Liver (tissue), 9 donors: ENCODE measurements around the gene TOM1L2. TPM values are rescaled to one million over a fixed set of nuclear protein-coding genes. Genes with fewer than 3 reads are reported as not detected.

Experiments used
- DNase-seq: peaks from one replicate; pipeline ENCODE4 v3.0.0-alpha.2; 2017; ENCODE audit warnings: low spot score
- H3K27ac ChIP-seq, 2 donors: one replicate each; pipeline ENCODE4 v1.7.0; 2013; ENCODE audit warnings: inconsistent platforms in 2 of 2, low read length in 2 of 2, control low read depth in 1 of 2, low read depth in 1 of 2, mild to moderate bottlenecking in 1 of 2
- H3K27me3 ChIP-seq, 4 donors: one replicate each; pipeline versions ENCODE4 v1.6.1 to v1.7.0; 2013; ENCODE audit warnings: low read length in 3 of 4, inconsistent platforms in 1 of 4, mild to moderate bottlenecking in 1 of 4, moderate library complexity in 1 of 4; ENCODE audit not compliant: control insufficient read depth in 4 of 4, insufficient read depth in 4 of 4
- H3K36me3 ChIP-seq, 4 donors: one replicate each; pipeline versions ENCODE4 v1.6.1 to v1.7.0; 2013; ENCODE audit warnings: low read length in 3 of 4, mild to moderate bottlenecking in 3 of 4, low read depth in 1 of 4, moderate library complexity in 1 of 4; ENCODE audit not compliant: control insufficient read depth in 4 of 4, insufficient read depth in 3 of 4
- H3K4me1 ChIP-seq, 4 donors: one replicate each; pipeline versions ENCODE4 v1.6.1 to v1.7.0; 2013; ENCODE audit warnings: low read length in 3 of 4, mild to moderate bottlenecking in 3 of 4, moderate library complexity in 1 of 4; ENCODE audit not compliant: control insufficient read depth in 4 of 4, insufficient read depth in 4 of 4
- H3K4me3 ChIP-seq, 3 donors: one replicate each; pipeline versions ENCODE4 v1.6.1 to v1.7.0; 2013; ENCODE audit warnings: low read length in 3 of 3, control low read depth in 1 of 3, low read depth in 1 of 3, mild to moderate bottlenecking in 1 of 3
- H3K9ac ChIP-seq, 2 donors: one replicate each; pipeline ENCODE4 v1.7.0; 2013; ENCODE audit warnings: low read length in 2 of 2, mild to moderate bottlenecking in 2 of 2, moderate library complexity in 2 of 2, control low read depth in 1 of 2, low read depth in 1 of 2
- H3K9me3 ChIP-seq, 4 donors: one replicate each; pipeline versions ENCODE4 v1.6.1 to v1.7.0; 2013; ENCODE audit warnings: low read length in 3 of 4; ENCODE audit not compliant: control insufficient read depth in 4 of 4
- ATF3 ChIP-seq: IDR thresholded peaks from 2 replicates; pipeline ENCODE4 v1.6.1; 2016; ENCODE audit warnings: antibody characterized with exemption
- CTCF ChIP-seq: fragments of 150-350 bp; IDR thresholded peaks from 2 replicates; pipeline ENCODE4 v1.5.1; 2017; ENCODE audit warnings: improper control_type of control experiment, low read depth, low read length; ENCODE audit not compliant: missing input control
- EGR1 ChIP-seq, 2 donors: IDR thresholded peaks; 2 replicates each; pipeline ENCODE4 v1.6.1; 2016 to 2018; ENCODE audit warnings: antibody characterized with exemption in 2 of 2, low read depth in 2 of 2
- FOXA1 ChIP-seq: IDR thresholded peaks from 2 replicates; pipeline ENCODE4 v1.6.1; 2016; ENCODE audit warnings: antibody characterized with exemption
- FOXA2 ChIP-seq: IDR thresholded peaks from 2 replicates; pipeline ENCODE4 v1.6.1; 2016; ENCODE audit warnings: antibody characterized with exemption
- GABPA ChIP-seq, 2 donors: IDR thresholded peaks in 1 of 2; conservative IDR thresholded peaks in 1 of 2; 2 replicates each; pipeline ENCODE4 v1.6.1; 2016; ENCODE audit warnings: antibody characterized with exemption in 2 of 2, mild to moderate bottlenecking in 1 of 2, moderate library complexity in 1 of 2
- HNF4A ChIP-seq, 2 donors: conservative IDR thresholded peaks; 2 replicates each; pipeline ENCODE4 v1.6.1; 2016; ENCODE audit warnings: antibody characterized with exemption in 2 of 2, mild to moderate bottlenecking in 2 of 2
- HNF4G ChIP-seq: IDR thresholded peaks from 2 replicates; pipeline ENCODE4 v1.6.1; 2016; ENCODE audit warnings: antibody characterized with exemption
- JUND ChIP-seq, 2 donors: IDR thresholded peaks; 2 replicates each; pipeline ENCODE4 v1.6.1; 2016; ENCODE audit warnings: antibody characterized with exemption in 2 of 2
- RAD21 ChIP-seq, 2 donors: IDR thresholded peaks; 2 replicates each; pipeline ENCODE4 v1.6.1; 2016; ENCODE audit warnings: antibody characterized with exemption in 2 of 2, mild to moderate bottlenecking in 2 of 2
- REST ChIP-seq: IDR thresholded peaks from 2 replicates; pipeline ENCODE4 v1.6.1; 2016; ENCODE audit warnings: antibody characterized with exemption, mild to moderate bottlenecking
- RXRA ChIP-seq, 2 donors: IDR thresholded peaks; 2 replicates each; pipeline ENCODE4 v1.6.1; 2017 to 2018; ENCODE audit warnings: antibody characterized with exemption in 2 of 2, mild to moderate bottlenecking in 1 of 2
- SP1 ChIP-seq: IDR thresholded peaks from 2 replicates; pipeline ENCODE4 v1.6.1; 2018; ENCODE audit warnings: antibody characterized with exemption, mild to moderate bottlenecking
- TAF1 ChIP-seq: conservative IDR thresholded peaks from 2 replicates; pipeline ENCODE4 v1.6.1; 2016; ENCODE audit warnings: antibody characterized with exemption, mild to moderate bottlenecking
- YY1 ChIP-seq: IDR thresholded peaks from 2 replicates; pipeline ENCODE4 v1.6.1; 2016; ENCODE audit warnings: antibody characterized with exemption, mild to moderate bottlenecking
- ZBTB33 ChIP-seq: IDR thresholded peaks from 2 replicates; pipeline ENCODE4 v1.6.1; 2016; ENCODE audit warnings: antibody characterized with exemption
- WGBS: extraction: QIAGEN DNeasy Blood & Tissue Kit; methylation state at CpG from one replicate; pipeline ENCODE4 v1.1.7; 2013; 5-methylcytosine and 5-hydroxymethylcytosine counted together
- polyA plus RNA-seq, 2 donors: library from polyadenylated mRNA; stranded (reverse) in 1 of 2; unstranded in 1 of 2; fragments of 200-250 nt in 1 of 2; fragments of >200 nt in 1 of 2; fragmentation: Nextera tagmentation in 1 of 2; extraction: Ambion mirVana in 1 of 2; gene quantifications; one replicate each; pipeline versions ENCODE4 v1.2.1 to v1.2.3, GENCODE V29; 2013 to 2015
- total RNA-seq, 2 donors: library from RNA; depleted of rRNA; stranded (reverse); fragments of >200 nt; gene quantifications; one replicate each; pipeline ENCODE4 v1.2.3, GENCODE V29; 2014
- donor health status: healthy.
- donor health status: healthy.
- donor health status: healthy.
- donor health status: healthy.
- donor health status: healthy.

Gene TOM1L2
- total and polyA plus RNA-seq, 4 donors, result 5.0 to 24.0 (median 9.3) TPM

- no peak for TF ChIP-seq GABPA (IDR thresholded peaks at IDR 0.05 in 1 of 2, conservative IDR thresholded peaks at IDR 0.05 in 1 of 2)
- TF ChIP-seq ZBTB33, result no peak
- no peak for TF ChIP-seq YY1
- TF ChIP-seq TAF1, result no peak
- no peak for TF ChIP-seq HNF4A (conservative IDR thresholded peaks at IDR 0.05)
- TF ChIP-seq FOXA1, result no peak
- TF ChIP-seq HNF4G, result no peak
- TF ChIP-seq JUND (IDR thresholded peaks at IDR 0.05), result no peak
- no peak for TF ChIP-seq EGR1 (IDR thresholded peaks at IDR 0.05; ENCODE audit: low read depth in 2 of 2)
- no peak for TF ChIP-seq REST
- no peak for TF ChIP-seq FOXA2
- TF ChIP-seq RXRA (IDR thresholded peaks at IDR 0.05), result no peak
Measured at GRCh38 chr17:17989618-17990017, 17.4 kb upstream of the TOM1L2 start.

GRCh38 chr17:17989081-17989480 is 16.9 kb upstream of the TOM1L2 start:
- Histone ChIP-seq H3K4me3 (no peak overlapping the region), H3K4me1 (peaks cover 0 to 4% (median 0%) of the 10 kb centered on the region in 4 donors), H3K9me3 (no peaks in the 10 kb centered on the region), H3K9ac (no peak overlapping the region), H3K27ac (no peak overlapping the region), H3K36me3 (no peaks in the 10 kb centered on the region), H3K27me3 (no peaks in the 10 kb centered on the region)
- WGBS, result 94% methylated on average over 9 of the region's 9 CpGs
- DNase-seq, result no peak
- TF ChIP-seq YY1, result no peak
- TF ChIP-seq EGR1 (IDR thresholded peaks at IDR 0.05; ENCODE audit: low read depth in 2 of 2), result no peak
- no peak for TF ChIP-seq FOXA1
- no peak for TF ChIP-seq ZBTB33
- no peak for TF ChIP-seq JUND (IDR thresholded peaks at IDR 0.05)
- TF ChIP-seq RAD21 (IDR thresholded peaks at IDR 0.05), result no peak
- no peak for TF ChIP-seq ATF3
- TF ChIP-seq FOXA2, result no peak
- no peak for TF ChIP-seq RXRA (IDR thresholded peaks at IDR 0.05)
- TF ChIP-seq CTCF, result no peak
- TF ChIP-seq SP1, result no peak

More at GRCh38 chr17:17989618-17990017, 17.4 kb upstream of the TOM1L2 start:
- H3K9me3 ChIP-seq, result no peaks in the 10 kb centered on the region
- H3K27me3 ChIP-seq, result no peaks in the 10 kb centered on the region
- H3K36me3 ChIP-seq, result no peaks in the 10 kb centered on the region
- no peak overlapping the region for H3K27ac ChIP-seq
- peaks cover 0 to 4% (median 0%) of the 10 kb centered on the region in 4 donors for H3K4me1 ChIP-seq
- 91% methylated on average over 10 of the region's 10 CpGs for WGBS
- H3K4me3 ChIP-seq, result no peak overlapping the region
- H3K9ac ChIP-seq, result no peak overlapping the region
- DNase-seq, result no peak
